IMR-90 (cell line): ENCODE data around the gene ATP8B4. TPM values are rescaled to one million over a fixed set of nuclear protein-coding genes. Genes with fewer than 3 reads are reported as not detected.

Source experiments
- ATAC-seq: fragments of 200-7000 bp; cut with Tn5 transposase; 2 replicates; pipeline ENCODE4 v1.9.1; 2020; ENCODE audit warnings: low read depth, mild to moderate bottlenecking, moderate library complexity
- BruUV-seq: library from RNA; stranded (reverse); fragments of 400-500 nt; replicated peaks from 2 replicates; lab custom pipeline; 2021; lab: Mats Ljungman, UMichigan
- CTCF ChIA-PET: fragments of 300-600 bp; formaldehyde crosslinking; extraction: SDS; loops from one replicate; lab custom pipeline; 2021; ENCODE audit warnings: antibody characterized with exemption; lab: Yijun Ruan, JAX
- POLR2A ChIA-PET: fragments of 300-600 bp; sonication (Branson Sonifier 250); formaldehyde crosslinking; loops from one replicate; lab custom pipeline; 2022; ENCODE audit warnings: antibody characterized with exemption; ENCODE audit not compliant: unreplicated experiment; lab: Charles Lee
- DNase-seq: peaks from one replicate; pipeline ENCODE4 v3.0.0; 2013
- H2AFZ ChIP-seq: replicated peaks from 2 replicates; pipeline ENCODE3; 2013; ENCODE audit warnings: low read length, mild to moderate bottlenecking; ENCODE audit not compliant: poor library complexity
- H2AK5ac ChIP-seq: 2 replicates; pipeline ENCODE4 v1.6.1; 2013; ENCODE audit warnings: low read depth, low read length, inconsistent platforms
- H2AK9ac ChIP-seq: replicated peaks from 2 replicates; pipeline ENCODE3; 2013; ENCODE audit warnings: mild to moderate bottlenecking, low read depth, low read length, moderate library complexity; ENCODE audit not compliant: poor library complexity
- H2BK120ac ChIP-seq: 2 replicates; pipeline ENCODE4 v1.6.1; 2013; ENCODE audit warnings: low read depth, low read length, inconsistent platforms
- H2BK15ac ChIP-seq: 3 replicates; pipeline ENCODE4 v1.6.1; 2013; ENCODE audit warnings: low read depth, low read length, inconsistent platforms
- H2BK20ac ChIP-seq: 2 replicates; pipeline ENCODE4 v1.6.1; 2013; ENCODE audit warnings: low read depth, mild to moderate bottlenecking, inconsistent platforms, low read length, moderate library complexity
- H2BK5ac ChIP-seq: 2 replicates; pipeline ENCODE4 v1.6.1; 2013; ENCODE audit warnings: mild to moderate bottlenecking, low read depth, low read length, inconsistent platforms; ENCODE audit not compliant: poor library complexity, severe bottlenecking
- H3K14ac ChIP-seq: replicated peaks from 2 replicates; pipeline ENCODE4 v1.6.1; 2013; ENCODE audit warnings: low read depth, low read length, inconsistent platforms
- H3K18ac ChIP-seq: 2 replicates; pipeline ENCODE4 v1.6.1; 2013; ENCODE audit warnings: low read depth, low read length, control low read depth
- H3K23ac ChIP-seq: 2 replicates; pipeline ENCODE4 v1.6.1; 2013; ENCODE audit warnings: low read depth, low read length, inconsistent platforms
- H3K27ac ChIP-seq: 2 replicates; pipeline ENCODE4 v1.5.1; 2013; ENCODE audit warnings: mild to moderate bottlenecking, control low read depth, low read length; ENCODE audit not compliant: insufficient read depth
- H3K27me3 ChIP-seq: 2 replicates; pipeline ENCODE4 v1.6.1; 2013; ENCODE audit warnings: low read length; ENCODE audit not compliant: control insufficient read depth, insufficient read depth
- H3K36me3 ChIP-seq: 2 replicates; pipeline ENCODE4 v1.6.1; 2013; ENCODE audit warnings: low read length, mixed read lengths; ENCODE audit not compliant: control insufficient read depth, insufficient read depth
- H3K4ac ChIP-seq: 2 replicates; pipeline ENCODE4 v1.6.1; 2013; ENCODE audit warnings: low read depth, low read length, inconsistent platforms
- H3K4me1 ChIP-seq: 2 replicates; pipeline ENCODE4 v1.6.1; 2013; ENCODE audit warnings: low read length, mixed read lengths; ENCODE audit not compliant: control insufficient read depth, insufficient read depth
- H3K4me2 ChIP-seq: 2 replicates; pipeline ENCODE4 v1.6.1; 2013; ENCODE audit warnings: low read depth, mild to moderate bottlenecking, control low read depth, low read length, moderate library complexity
- H3K4me3 ChIP-seq: 2 replicates; pipeline ENCODE4 v1.5.1; 2013; ENCODE audit warnings: low read depth, mild to moderate bottlenecking, control low read depth, low read length, moderate library complexity; ENCODE audit not compliant: insufficient read depth
- H3K56ac ChIP-seq: 2 replicates; pipeline ENCODE4 v1.6.1; 2013; ENCODE audit warnings: low read length, inconsistent platforms; ENCODE audit not compliant: insufficient read depth; ENCODE audit errors: extremely low read depth
- H3K79me1 ChIP-seq, 2 experiments: 2 replicates each; pipeline ENCODE4 v1.6.1; 2013; ENCODE audit warnings: low read length in 2 of 2, inconsistent platforms in 1 of 2, low read depth in 1 of 2
- H3K9ac ChIP-seq: 2 replicates; pipeline ENCODE4 v1.6.1; 2013; ENCODE audit warnings: low read depth, low read length, control low read depth
- H3K9me1 ChIP-seq: 2 replicates; pipeline ENCODE4 v1.6.1; 2013; ENCODE audit warnings: low read length, inconsistent platforms; ENCODE audit not compliant: insufficient read depth
- H3K9me3 ChIP-seq: 2 replicates; pipeline ENCODE4 v1.6.1; 2013; ENCODE audit warnings: low read length; ENCODE audit not compliant: control insufficient read depth, insufficient read depth
- H4K20me1 ChIP-seq: 2 replicates; pipeline ENCODE4 v1.6.1; 2013; ENCODE audit warnings: low read length, inconsistent platforms; ENCODE audit not compliant: insufficient read depth
- H4K5ac ChIP-seq: 2 replicates; pipeline ENCODE4 v1.6.1; 2013; ENCODE audit warnings: mild to moderate bottlenecking, low read depth, low read length, control low read depth
- H4K8ac ChIP-seq, 2 experiments: 2 replicates each; pipeline ENCODE4 v1.6.1; 2013; ENCODE audit warnings: low read depth in 2 of 2, low read length in 2 of 2, control low read depth in 1 of 2, inconsistent platforms in 1 of 2
- H4K91ac ChIP-seq: 2 replicates; pipeline ENCODE4 v1.6.1; 2013; ENCODE audit warnings: low read depth, low read length, inconsistent platforms; ENCODE audit not compliant: insufficient read depth
- BHLHE40 ChIP-seq: fragments of 150-350 bp; IDR thresholded peaks from 2 replicates; pipeline ENCODE4 v1.6.1; 2016; ENCODE audit warnings: mild to moderate bottlenecking, low read depth, low read length
- CEBPB ChIP-seq: IDR thresholded peaks from 2 replicates; pipeline ENCODE4 v1.6.1; 2012; ENCODE audit warnings: low read depth, low read length, improper control_type of control experiment
- CHD1 ChIP-seq: IDR thresholded peaks from 2 replicates; pipeline ENCODE4 v1.6.1; 2012; ENCODE audit warnings: low read depth, low read length, improper control_type of control experiment
- CTCF ChIP-seq: conservative IDR thresholded peaks from 2 replicates; pipeline ENCODE4 v1.5.1; 2012; ENCODE audit warnings: mild to moderate bottlenecking, low read depth, low read length, improper control_type of control experiment
- MAZ ChIP-seq: IDR thresholded peaks from 2 replicates; pipeline ENCODE4 v1.6.1; 2012; ENCODE audit warnings: low read depth, mild to moderate bottlenecking, low read length, improper control_type of control experiment, moderate library complexity, borderline replicate concordance
- NFE2L2 ChIP-seq: fragments of 150-350 bp; IDR thresholded peaks from 2 replicates; pipeline ENCODE4 v1.6.1; 2016; ENCODE audit warnings: low read depth, mild to moderate bottlenecking, low read length
- USF2 ChIP-seq: fragments of 150-350 bp; IDR thresholded peaks from 2 replicates; pipeline ENCODE4 v1.6.1; 2017; ENCODE audit warnings: mild to moderate bottlenecking, antibody characterized with exemption, low read length, low read depth
- WGBS, 2 experiments: methylation state at CpG; one replicate each; pipeline versions ENCODE4 v1.1.5 to v1.1.7; 2013; ENCODE audit warnings: missing lambda C conversion rate in 2 of 2; ENCODE audit not compliant: insufficient read length in 1 of 2; ENCODE audit errors: extremely low coverage in 2 of 2; 5-methylcytosine and 5-hydroxymethylcytosine counted together
- dilution Hi-C: fragments of 300-500 bp; cut with HindIII; formaldehyde crosslinking; loops from one replicate; pipeline ENCODE4 v1.14.3; 2018; ENCODE audit warnings: low sequenced_read_pairs; ENCODE audit not compliant: unreplicated experiment
- in situ Hi-C: fragments of 300-500 bp; cut with MboI; formaldehyde crosslinking; loops from 3 replicates; pipeline ENCODE4 v1.14.3; 2019; ENCODE audit warnings: low sequenced_read_pairs, inconsistent platforms, mixed read lengths
- intact Hi-C: fragments of 100-400 bp; cut with micrococcal nuclease; formaldehyde crosslinking; loops from 2 replicates; pipeline ENCODE4 v1.10.0; 2022
- polyA plus RNA-seq, 3 experiments: library from polyadenylated mRNA; depleted of rRNA; stranded (reverse); fragments of >200 nt; gene quantifications; 2 replicates each; pipeline ENCODE4 v1.2.3, GENCODE V29; 2012; ENCODE audit warnings: low replicate concordance in 1 of 3
- total RNA-seq: library from RNA; depleted of rRNA; stranded (reverse); fragments of >200 nt; gene quantifications from 2 replicates; pipeline ENCODE4 v1.2.3, GENCODE V29; 2012

ATP8B4 gene
- total and polyA plus RNA-seq, 2 of the 4 experiments (the other 2 are of a cell fraction): 0.12 to 0.54 TPM

GRCh38 chr15:49827311-49827710 is 291.7 kb downstream of the ATP8B4 start:
- Histone ChIP-seq H3K4ac (no peak overlapping the region), H3K9ac (no peak overlapping the region), H4K8ac (no peak overlapping the region), H3K14ac (no peak overlapping the region), H3K4me3 (no peak overlapping the region), H3K56ac (no peak overlapping the region), H2BK20ac (no peak overlapping the region), H3K4me1 (peaks cover 12% of the 10 kb centered on the region), H3K36me3 (no peaks in the 10 kb centered on the region), H3K23ac (no peak overlapping the region), H2AK9ac (no peak overlapping the region), H2BK15ac (no peak overlapping the region), H3K27ac (no peak overlapping the region), H4K20me1 (no peaks in the 10 kb centered on the region), H3K27me3 (no peaks in the 10 kb centered on the region), H2AK5ac (no peak overlapping the region), H3K18ac (no peak overlapping the region), H2BK120ac (no peak overlapping the region), H3K79me1 (no peaks in the 10 kb centered on the region), H2BK5ac (no peak overlapping the region), H2AFZ (no peak overlapping the region), H3K9me1 (peaks cover 7% of the 10 kb centered on the region), H3K4me2 (no peak overlapping the region), H4K91ac (no peak overlapping the region), H4K5ac (no peak overlapping the region), H3K9me3 (peaks cover 2% of the 10 kb centered on the region; the same call in 1 of the 2 replicates)
- DNase-seq (no peak), ATAC-seq (no peak)
- BruUV-seq: no TSS peak
- ChIA-PET CTCF (no interaction called here), POLR2A (no interaction called here)
- WGBS, 2 experiments: no CpG with 5 or more reads among the region's 1 CpG
- TF ChIP-seq MAZ (no peak), CEBPB (no peak), NFE2L2 (no peak), CTCF (no peak), CHD1 (no peak), USF2 (no peak), BHLHE40 (no peak)
- intact Hi-C loops (no loop called here), dilution Hi-C loops (no loop called here), in situ Hi-C loops (no loop called here)
